HG02943 (cell line): ENCODE measurements around the gene ELFN2.

Experiments used
- ATAC-seq: cut with Tn5 transposase; IDR thresholded peaks from one replicate; pipeline ENCODE4 v1.9.1; 2021; ENCODE audit warnings: mild to moderate bottlenecking, low read depth, moderate library complexity; ENCODE audit not compliant: unreplicated experiment

Gene ELFN2

DNA sequence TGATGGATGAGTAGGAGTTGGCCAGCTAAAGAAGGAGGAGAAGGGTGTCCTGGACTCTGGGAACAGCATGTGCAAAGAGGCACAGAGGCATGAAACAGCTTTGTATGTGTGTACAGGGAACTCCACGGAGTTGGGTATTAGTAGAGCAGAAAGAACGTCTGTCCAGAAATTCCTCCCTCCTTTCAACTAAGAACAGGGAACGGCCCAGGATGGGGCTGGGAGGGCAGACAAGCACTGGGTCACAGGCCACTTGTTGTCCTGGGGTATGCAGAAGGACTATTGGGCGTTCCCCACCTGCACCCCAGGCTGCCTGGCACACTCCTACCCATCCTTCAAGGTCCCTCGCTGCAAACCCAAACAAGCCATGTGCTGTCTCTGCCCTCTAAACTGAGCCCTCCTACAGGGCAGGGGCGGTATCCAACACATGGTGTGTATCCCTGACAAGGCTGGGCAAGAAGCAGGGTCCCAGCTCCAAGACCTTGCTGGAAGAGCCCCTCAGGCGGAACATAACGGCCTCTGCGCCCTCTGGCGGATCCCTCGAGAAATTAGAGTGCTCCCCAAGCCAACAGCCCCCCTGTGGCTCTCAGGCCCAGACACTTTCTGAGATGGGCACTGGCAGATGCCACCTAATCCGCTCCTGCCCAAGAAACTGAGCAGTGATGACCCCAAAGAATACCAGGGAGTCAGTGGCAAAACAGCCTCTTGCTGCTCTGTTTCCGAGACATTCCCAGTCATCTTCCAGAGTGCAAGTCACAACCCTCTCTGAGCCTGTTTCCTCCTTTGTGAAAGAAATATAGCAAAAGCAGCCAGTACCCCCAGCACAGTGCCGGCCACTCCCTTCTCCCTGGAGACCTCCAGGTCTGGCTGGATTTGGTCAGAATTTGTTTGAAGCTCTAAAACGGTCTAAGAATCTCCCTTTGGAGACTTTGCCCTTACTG is 1.6 kb upstream of the ELFN2 start:
- ATAC-seq: no peak

DNA sequence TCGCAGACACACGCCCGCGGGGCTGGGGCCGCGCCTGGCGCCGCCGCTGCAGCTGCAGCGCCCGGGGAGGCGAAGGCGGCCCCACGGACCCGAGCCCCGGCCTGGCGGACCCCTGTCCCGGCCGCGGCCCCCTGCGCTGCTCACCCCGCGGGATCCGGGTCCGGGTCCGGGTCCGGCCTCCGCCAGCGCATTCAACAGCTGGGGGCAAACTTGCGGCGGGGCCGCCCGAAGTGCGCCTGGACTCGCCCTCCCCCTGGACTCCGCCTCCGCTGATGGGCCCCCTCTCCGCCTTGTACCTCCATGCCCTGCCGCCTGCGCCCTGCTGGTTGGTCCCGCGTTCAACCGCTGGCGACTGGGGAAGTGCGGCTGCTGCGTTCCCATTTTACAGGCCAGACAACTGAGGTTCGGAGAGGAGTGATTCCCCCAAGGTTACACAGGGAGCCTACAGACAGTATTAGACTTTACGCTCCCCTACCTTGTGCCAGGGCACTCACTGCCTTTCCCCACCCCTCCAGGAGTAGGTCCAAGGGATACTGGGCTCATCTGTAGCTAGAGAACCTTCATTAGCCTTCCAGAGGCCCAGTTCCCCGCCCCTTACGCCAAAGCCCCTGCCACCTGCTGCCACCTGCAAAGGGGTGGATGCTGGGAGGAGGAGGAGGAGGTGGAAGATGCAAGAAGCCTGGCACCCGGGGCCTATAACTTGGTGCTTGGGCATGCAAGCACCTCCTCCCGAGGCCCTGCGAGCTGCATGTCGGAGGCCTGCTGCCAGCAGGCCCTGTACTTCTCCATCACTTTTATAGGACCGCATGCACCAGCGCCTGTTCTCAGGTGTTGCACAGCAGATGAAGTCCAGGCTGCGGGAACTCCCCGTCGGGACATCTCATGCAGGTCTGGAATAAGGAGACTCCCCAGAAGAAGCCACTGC is 694 bp upstream of the ELFN2 start:
- no peak for ATAC-seq

DNA sequence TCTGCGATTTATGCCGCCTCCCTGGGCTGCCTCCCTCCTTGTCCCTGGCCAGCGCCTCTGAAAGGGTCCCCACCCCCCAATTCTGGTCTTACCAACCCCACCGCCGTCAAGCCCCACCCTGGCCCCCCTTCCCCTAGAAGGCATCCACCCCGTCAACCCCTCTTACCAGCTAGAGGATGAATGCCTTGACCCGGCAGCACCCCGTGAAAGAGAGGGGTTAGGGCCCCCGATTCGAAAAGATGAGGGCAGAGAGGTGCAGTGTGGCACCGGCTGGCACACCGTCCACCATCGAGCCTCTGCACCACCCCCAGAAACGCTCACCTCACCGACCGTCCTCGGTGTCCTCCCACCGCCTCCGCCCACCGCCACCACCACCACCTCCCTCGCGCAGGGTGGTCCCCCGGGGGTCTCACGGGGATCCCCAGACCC is 559 bp downstream of the ELFN2 start:
- no peak for ATAC-seq

DNA sequence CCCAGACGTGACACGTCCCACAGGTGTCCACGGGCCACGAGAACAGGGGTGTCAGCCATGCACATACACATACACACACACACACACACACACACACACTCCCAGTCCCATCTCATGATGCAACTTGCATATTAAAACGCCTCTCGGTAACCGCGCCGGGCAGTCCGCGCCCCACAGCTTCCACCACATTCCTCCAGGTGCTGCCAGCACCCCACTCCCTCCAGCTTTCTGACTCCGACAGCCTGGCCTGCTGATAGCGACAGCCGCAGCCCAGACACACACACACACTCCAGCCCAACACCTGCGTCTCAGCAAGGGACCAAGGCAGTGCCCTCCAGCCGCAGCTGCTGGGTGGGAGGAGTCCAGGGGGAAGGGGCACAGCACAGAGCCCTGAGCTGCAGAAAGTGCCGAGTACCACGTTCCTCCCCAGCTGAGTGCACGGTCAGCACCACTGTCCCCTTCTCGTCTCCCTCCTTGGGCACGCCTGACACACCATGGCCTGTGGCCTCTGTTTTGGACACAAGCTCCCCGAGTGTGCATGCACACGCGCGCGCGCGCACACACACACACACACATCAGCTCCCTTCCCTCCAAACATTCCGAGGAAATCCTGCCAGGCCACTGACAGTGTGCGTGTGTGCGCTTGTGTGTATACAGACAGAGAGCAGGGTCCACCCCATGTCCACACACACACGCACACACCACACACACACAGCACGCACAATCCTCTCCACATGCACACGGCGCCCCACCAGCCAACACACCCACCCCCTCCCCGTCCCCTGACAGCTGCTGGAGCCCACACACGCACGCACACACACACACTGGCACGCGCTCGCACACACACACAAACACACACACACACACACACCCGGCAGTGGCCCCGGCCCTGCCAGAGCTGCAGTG is 1.2 kb downstream of the ELFN2 start:
- no peak for ATAC-seq

DNA sequence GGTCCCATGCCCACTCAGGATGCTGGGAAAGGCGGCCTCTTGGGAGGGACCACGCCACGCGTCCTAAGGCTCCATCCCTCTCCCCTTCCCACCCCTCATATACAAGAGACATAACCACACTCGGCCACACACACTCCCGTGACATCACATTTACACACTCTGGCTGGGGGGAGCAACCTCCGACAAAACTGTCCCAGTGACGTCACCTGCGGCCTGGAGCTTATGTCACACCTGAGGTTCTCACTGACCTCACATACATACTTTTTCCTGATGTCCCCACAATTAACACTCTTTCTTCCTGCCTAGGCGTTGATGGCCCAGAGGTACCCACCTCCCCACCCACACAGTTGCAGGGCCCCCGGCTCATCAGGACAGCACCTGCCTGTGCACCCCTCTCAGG is 1.9 kb downstream of the ELFN2 start:
- ATAC-seq: no peak

DNA sequence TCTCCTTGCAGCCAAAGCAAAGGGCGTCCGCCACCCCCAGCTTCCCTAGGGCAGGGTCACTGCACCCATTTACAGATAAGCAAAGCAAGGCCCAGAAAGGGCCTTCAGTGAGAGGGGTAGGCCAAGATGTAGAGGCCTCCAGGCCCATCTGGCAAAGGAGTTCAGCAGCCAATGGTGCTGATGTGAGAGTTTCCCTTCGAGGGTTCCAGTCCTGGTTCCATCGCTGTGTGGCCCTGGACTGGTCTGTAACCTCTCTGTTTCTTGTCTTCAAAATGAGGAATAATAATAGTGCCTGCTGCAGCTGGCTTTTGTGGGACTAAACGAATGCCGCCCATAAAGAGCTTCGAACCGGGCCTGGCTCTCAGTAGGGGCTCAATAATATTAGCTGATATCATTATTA is 4.0 kb downstream of the ELFN2 start:
- ATAC-seq: no peak

DNA sequence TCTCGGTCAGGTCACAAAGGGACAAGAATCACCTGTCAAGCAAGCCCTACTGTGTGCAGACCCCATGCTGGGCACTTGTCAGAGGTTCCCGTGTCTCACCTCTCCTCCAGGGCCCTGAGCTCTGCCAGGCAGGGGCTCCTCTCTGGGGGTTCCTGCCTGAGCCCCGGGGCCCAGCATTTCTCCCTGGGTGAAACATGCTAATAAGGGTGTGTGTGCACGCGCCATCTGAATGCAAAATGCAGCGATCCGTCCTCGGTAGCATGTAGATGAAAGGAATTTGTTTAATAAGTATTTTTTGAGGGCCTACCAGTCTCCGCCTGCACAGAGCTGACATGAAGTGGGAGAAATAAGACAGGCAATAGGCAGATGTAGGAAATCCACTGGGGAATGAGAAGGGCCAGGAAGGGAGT is 5.8 kb downstream of the ELFN2 start:
- no peak for ATAC-seq

DNA sequence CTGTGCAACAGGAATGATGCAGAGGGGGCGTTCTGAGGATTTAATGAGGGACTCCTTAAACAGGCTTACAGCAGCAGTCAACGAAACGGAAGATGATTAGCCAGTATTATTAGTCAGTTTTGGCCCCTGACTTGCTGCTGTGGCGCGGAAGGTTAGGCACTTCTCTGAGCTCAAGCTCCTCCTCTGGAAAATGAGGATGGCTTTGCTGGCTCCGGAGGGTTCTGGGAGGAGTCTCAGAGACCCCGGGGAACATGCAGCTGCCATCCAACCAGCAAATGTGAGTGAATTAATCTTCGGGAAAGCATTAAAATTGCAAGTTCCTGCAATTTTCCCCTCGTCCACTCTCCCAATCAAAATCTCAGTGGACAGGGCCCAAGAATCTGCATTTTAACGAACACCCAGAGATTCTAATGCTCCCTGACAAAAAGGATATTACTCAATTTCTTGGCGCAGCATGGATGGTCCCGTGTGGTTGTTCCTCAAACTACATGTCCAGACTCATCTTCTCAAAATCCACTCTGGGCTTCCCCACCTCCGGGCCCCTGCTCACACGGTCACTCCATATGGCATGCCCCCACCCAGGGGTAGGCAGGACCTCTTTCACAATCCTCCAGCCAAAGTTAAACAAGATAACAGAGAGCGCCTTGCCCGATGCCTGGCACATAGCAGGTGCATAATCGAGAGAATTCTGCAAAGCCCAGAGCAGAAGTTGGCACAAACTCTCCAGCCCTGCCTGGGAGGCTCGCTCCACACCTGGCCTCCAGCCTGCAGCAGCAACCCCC is 6.4 kb downstream of the ELFN2 start:
- ATAC-seq: no peak

DNA sequence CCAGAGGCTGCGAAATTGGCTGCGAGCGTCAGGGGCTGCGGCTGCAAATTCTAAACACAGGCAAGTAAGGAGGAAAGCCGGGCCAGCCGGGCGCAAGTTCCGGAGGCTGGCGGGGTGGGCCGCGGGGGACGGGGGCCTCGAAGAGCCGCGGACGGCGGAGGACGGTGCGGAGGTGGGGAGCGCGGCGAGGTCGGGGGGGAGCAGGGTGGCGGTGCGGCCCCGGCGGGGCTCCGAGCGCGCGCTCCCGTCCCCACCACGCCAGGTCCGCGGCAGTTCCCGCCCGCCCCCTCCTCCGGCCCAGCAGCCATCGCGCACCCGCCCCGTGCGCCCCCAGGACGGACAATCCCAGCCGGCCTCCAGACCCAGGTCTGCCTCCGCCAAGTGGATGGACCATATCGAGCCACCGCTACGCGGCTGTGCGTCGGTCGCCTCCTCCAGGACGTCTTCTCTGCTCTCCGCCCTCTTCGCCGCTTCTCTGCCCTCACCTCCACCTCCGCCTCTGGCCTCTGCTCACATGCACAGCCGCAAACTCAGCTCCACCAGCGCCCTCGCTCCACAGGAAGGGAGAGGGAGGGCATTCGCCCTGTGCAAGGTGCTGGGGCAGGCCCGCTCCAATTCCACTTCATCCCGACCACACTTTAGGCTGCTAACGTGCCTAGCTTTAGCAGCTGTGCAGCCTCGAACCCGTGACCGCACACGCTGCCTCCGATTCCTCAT is 7.2 kb downstream of the ELFN2 start:
- ATAC-seq: no peak

DNA sequence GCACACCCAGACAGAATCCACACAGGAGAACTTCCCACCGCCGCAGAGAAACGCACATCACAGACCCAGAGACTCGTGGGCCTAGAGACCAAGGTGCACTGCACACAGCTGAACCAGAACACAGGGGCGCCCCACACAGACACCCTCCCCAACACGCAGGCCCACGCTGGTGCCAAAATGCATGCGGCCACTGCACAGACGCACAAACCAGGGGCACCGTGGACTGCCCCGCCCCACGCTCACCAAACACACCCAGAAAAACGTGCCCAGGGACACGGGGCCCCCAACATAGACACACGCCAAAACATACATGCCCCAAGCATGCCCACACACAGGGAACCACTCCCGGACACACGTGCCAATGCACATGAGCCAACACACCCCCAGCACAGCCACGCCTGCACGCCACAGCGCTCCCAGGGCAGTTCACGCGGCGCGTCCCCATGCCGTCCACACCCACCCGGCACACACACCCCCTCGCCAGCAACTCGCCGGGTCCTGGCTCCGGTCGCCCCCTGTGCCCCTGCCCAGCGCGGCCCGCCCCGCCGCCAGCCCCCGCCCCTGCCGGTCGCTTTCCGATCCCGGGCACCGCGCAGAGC is 7.8 kb downstream of the ELFN2 start:
- no peak for ATAC-seq

DNA sequence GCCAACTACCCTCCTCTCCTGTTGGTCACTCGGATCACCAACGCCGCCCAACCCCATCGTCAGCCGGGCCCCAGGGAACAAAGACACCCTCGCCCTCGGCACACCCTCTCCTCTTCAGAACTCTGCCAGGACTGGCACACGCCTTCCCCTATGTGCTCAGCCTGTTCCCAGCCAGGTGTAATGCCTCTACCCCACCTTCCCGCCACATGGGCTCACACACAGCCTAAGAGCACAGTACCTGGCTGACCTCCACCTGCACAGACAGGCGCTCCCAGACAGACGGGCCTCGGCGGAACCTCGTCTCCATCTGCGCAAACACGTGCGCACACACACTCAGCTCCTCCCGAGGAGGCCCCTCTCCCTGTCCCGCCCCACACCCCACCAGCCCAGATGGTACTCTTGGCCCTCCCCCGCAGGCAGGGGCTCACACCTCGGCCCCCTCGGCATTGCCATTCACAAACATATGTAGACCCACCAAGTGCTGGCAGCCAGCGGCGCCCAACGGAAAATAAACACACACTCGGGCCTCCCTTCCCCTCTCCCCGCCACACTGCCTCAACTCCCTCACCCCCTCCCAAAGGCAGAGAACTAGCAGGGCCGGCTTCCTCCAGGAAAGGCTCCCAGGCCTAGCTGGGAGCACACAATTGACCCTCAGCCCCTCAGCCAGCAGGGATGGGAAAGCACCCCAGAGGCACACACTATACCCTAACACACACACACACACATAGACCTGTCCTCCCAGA is 8.5 kb downstream of the ELFN2 start:
- ATAC-seq: no peak

DNA sequence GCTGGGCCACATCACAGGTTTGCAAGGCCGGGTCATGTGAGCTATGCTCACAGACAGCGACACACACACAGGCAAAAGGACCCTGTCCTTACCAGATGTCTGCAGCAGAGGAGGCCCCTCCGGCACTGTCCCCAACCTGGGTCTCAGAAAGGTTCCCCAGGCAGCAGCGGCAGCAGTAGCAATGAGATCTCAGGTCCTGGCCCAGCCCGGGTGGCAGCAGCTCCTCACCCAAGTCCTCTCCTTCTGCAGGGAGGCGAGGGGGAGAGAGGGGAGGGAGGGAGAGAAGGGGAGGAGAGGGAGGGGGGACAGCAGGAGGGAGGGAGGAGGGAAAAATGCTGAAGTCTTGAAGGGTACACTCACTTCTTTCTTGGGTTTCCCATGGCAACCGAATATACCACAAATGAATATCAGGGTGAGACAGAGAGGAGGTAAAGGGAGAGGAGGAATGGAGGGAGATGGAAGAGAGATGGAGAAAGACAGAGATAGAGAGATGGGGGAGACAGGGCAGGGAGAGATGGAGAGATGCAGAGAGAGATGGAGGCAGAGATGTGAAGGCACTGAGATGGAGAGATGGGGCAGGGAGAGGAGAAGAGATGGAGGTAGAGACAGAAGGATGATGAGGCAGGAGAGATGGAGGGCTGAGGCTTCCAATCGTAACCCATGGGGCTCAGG is 9.5 kb downstream of the ELFN2 start:
- ATAC-seq: no peak

DNA sequence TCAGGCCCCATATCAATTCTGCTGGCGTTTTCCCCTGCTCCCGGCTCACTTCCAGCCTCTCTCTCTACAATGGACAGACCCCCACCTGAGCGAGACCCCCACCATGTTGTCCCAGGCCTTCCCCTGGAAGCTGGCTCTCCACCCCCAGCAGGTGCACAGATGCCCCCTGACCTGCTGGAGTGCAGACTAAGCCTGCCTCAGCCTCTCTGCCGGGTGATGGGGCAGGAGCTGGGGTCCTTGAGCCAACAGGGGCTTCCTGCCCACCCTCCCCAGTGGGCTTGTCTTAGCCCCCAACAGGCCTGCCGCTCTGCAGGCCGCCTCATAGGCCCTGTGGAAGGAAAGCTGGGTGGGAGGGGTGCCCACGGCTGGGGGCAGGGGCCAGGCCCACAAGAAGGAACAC is 10.0 kb downstream of the ELFN2 start:
- ATAC-seq: no peak

DNA sequence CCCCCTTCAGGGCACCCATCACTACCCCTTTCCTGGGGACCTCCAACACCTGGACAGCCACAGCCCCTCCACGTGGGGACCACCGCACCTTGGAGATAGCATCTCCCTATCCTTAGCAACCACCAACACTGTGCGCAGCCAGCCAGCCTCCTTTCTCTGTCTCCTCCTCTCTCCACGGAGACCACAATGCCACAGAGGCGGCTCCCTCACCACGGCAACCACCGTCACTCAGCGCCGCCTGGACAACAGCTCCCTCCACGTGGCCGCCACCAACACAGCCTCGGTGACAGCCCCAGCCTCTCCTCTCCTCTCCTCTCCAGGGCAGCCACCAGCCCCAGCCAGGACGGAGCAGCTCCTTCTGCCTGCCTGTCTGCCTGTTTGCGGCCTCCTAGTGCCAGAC is 10.5 kb downstream of the ELFN2 start:
- no peak for ATAC-seq

DNA sequence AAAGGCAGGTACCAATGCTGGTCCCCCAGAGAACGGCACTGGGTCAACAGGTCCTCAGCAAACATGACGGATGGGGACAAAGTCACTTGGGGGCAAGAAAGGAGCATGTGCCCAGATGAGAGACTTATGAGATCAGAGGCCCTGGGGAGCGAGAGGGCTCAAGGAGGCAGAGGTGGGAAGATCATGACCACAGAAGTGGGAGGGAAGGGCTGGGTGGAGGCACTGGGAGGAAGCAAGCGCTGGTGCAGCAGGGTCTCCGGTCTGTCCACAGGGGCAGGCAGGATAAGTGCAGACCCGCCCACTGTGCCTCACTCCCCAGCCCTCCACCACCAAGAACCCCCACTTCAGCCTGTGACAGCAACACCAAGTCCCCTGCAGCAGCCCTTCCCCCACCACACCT is 10.9 kb downstream of the ELFN2 start:
- ATAC-seq: no peak

DNA sequence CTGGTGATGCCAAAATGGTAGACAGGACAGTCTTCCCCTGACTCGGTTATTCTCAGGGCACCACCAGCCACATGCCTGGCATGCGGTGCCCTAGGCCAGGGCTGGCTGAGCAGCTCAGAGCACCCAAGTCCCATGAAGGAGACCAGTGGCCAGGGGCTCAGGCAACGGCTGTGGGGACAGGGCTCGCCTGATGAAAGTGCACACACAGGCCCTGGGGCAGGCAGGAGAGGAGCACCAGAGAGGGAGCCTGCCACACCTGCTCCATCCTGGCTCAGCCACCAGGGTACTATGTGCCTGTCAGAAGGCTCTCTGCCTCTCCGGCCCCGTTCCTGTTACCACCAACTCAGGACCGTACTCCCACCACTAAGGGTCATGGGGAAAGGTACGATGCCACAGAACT is 12.1 kb downstream of the ELFN2 start:
- ATAC-seq: no peak

DNA sequence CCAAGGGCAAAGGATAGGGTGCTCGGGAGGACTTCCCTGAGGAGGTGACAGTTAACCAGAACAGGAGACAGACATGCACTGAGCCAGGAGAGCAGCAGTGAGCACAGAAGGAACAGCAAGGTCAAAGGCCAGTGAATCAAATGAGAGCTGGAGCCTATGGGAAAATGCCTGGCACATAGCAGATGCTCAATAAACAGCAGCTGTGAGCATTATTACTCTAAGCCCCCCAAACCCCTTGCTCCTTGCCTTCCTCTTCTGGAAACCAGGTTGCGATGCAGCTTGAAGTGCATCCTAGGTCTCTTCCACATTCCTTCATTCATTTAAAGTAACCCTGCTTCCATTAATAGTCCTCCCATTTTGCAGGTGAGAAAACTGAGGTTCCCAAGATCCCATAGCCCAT is 13.0 kb downstream of the ELFN2 start:
- ATAC-seq: no peak
